GM06990 (cell line): ENCODE results near the gene REXO4.
"Not testable (repeated sequence)": the region's sequence is repeated elsewhere in the genome, so short reads cannot be mapped to it uniquely, and the experiment has no call there.

Experiments used
- DNase-seq: peaks from one replicate; pipeline ENCODE4 v3.0.0-alpha.2; 2011; ENCODE audit not compliant: insufficient read length; ENCODE audit errors: extremely low read depth
- H3K27me3 ChIP-seq: replicated peaks from 2 replicates; pipeline ENCODE4 v1.6.0; 2011; ENCODE audit warnings: low read length; ENCODE audit not compliant: control insufficient read depth, insufficient read depth
- H3K36me3 ChIP-seq: 2 replicates; pipeline ENCODE4 v1.5.1; 2011; ENCODE audit warnings: low read length; ENCODE audit not compliant: control insufficient read depth, insufficient read depth
- H3K4me3 ChIP-seq: replicated peaks from 2 replicates; pipeline ENCODE4 v1.5.1; 2011; ENCODE audit warnings: low read depth, mild to moderate bottlenecking, control low read depth, low read length
- CTCF ChIP-seq: IDR thresholded peaks from 2 replicates; pipeline ENCODE4 v1.5.1; 2011; ENCODE audit warnings: low read length, control low read depth, mild to moderate bottlenecking, inconsistent platforms; ENCODE audit not compliant: insufficient read depth, poor library complexity, severe bottlenecking

REXO4 gene

GRCh38 chr9:133397895-133398294, 19.9 kb downstream of the REXO4 start:
- H3K36me3 ChIP-seq = peaks cover 4% of the 10 kb centered on the region
- no peaks in the 10 kb centered on the region for H3K27me3 ChIP-seq
- no peak for TF ChIP-seq CTCF
- H3K4me3 ChIP-seq = no peak overlapping the region
- no peak for DNase-seq

GRCh38 chr9:133397370-133397769, 20.4 kb downstream of the REXO4 start:
- TF ChIP-seq CTCF = no peak
- no peak for DNase-seq

GRCh38 chr9:133396952-133397351, 20.9 kb downstream of the REXO4 start:
- TF ChIP-seq CTCF = peak; percentile 48
- H3K27me3 ChIP-seq = no peaks in the 10 kb centered on the region
- H3K4me3 ChIP-seq = no peak overlapping the region
- DNase-seq = no peak
- no peaks in the 10 kb centered on the region for H3K36me3 ChIP-seq

More at GRCh38 chr9:133397370-133397769, 20.4 kb downstream of the REXO4 start:
- Histone ChIP-seq H3K4me3 (no peak overlapping the region), H3K27me3 (no peaks in the 10 kb centered on the region), H3K36me3 (peaks cover 2% of the 10 kb centered on the region)

GRCh38 chr9:133394687-133395271, 23.0 kb downstream of the REXO4 start:
- TF ChIP-seq CTCF = no peak
- no peak for DNase-seq
- Histone ChIP-seq H3K4me3 (no peak overlapping the region), H3K27me3 (no peaks in the 10 kb centered on the region), H3K36me3 (no peaks in the 10 kb centered on the region)

GRCh38 chr9:133393399-133393798, 24.4 kb downstream of the REXO4 start:
- no peak overlapping the region for H3K4me3 ChIP-seq
- no peak for TF ChIP-seq CTCF

GRCh38 chr9:133392308-133392707, 25.5 kb downstream of the REXO4 start:
- not testable (repeated sequence) for DNase-seq, H3K4me3 ChIP-seq, H3K27me3 ChIP-seq, H3K36me3 ChIP-seq

More at GRCh38 chr9:133393399-133393798, 24.4 kb downstream of the REXO4 start:
- H3K36me3 ChIP-seq = no peaks in the 10 kb centered on the region
- no peaks in the 10 kb centered on the region for H3K27me3 ChIP-seq
- no peak for DNase-seq

GRCh38 chr9:133391449-133391848, 26.4 kb downstream of the REXO4 start:
- not testable (repeated sequence) for H3K27me3 ChIP-seq, H3K36me3 ChIP-seq, H3K4me3 ChIP-seq, DNase-seq
